B cell (primary cell): Measurements from ENCODE around the gene PCDHA9. TPM values are rescaled to one million over a fixed set of nuclear protein-coding genes. Genes with fewer than 3 reads are reported as not detected.

ENCODE experiments used
- ATAC-seq: fragments of 200-7000 bp; cut with Tn5 transposase; one replicate; pipeline ENCODE4 v1.10.0; 2021; ENCODE audit warnings: low read depth, mild to moderate bottlenecking, moderate number of reproducible peaks, moderate library complexity
- CTCF ChIA-PET: fragments of 350-600 bp; sonication (Branson Sonifier 250); formaldehyde crosslinking; loops from one replicate; lab custom pipeline; 2021; ENCODE audit warnings: antibody characterized with exemption, inconsistent platforms; lab: Charles Lee
- POLR2A ChIA-PET: fragments of 350-600 bp; sonication (Branson Sonifier 250); formaldehyde crosslinking; loops from one replicate; lab custom pipeline; 2021; ENCODE audit warnings: antibody characterized with exemption; lab: Charles Lee
- DNase-seq: peaks from one replicate; pipeline ENCODE4 v3.0.0; 2013
- H2AFZ ChIP-seq: 2 replicates; pipeline ENCODE4 v1.6.1; 2012; ENCODE audit warnings: mild to moderate bottlenecking, low read depth, low read length; ENCODE audit not compliant: insufficient read depth, poor library complexity, severe bottlenecking
- H3K27ac ChIP-seq, 2 donors: 1 replicate in 1 of 2; 2 replicates in 1 of 2; pipeline ENCODE4 v1.5.1; 2012 to 2013; ENCODE audit warnings: low read length in 2 of 2, mild to moderate bottlenecking in 2 of 2, moderate library complexity in 1 of 2
- H3K27me3 ChIP-seq, 4 experiments: fragments of 200-600 bp in 1 of 4; sonication (generic) in 1 of 4; replicated peaks in 1 of 4; 1 replicate in 2 of 4; 2 replicates in 2 of 4; pipeline versions ENCODE4 v1.6.1 to v1.7.0; 2013 to 2016; ENCODE audit warnings: low read length in 3 of 4, mild to moderate bottlenecking in 2 of 4, mixed read lengths in 1 of 4, moderate library complexity in 1 of 4; ENCODE audit not compliant: insufficient read depth in 4 of 4, control insufficient read depth in 3 of 4; ENCODE audit errors: control extremely low read depth in 1 of 4
- H3K36me3 ChIP-seq, 2 experiments: replicated peaks in 1 of 2; 1 replicate in 1 of 2; 2 replicates in 1 of 2; pipeline versions ENCODE4 v1.6.1 to v1.7.1; 2013; ENCODE audit warnings: low read length in 1 of 2; ENCODE audit not compliant: insufficient read depth in 2 of 2, control insufficient read depth in 1 of 2; ENCODE audit errors: control extremely low read depth in 1 of 2, extremely low read depth in 1 of 2
- H3K4me1 ChIP-seq, 2 donors: fragments of 200-600 bp in 1 of 2; sonication (generic) in 1 of 2; 1 replicate in 1 of 2; 2 replicates in 1 of 2; pipeline versions ENCODE4 v1.5.1 to v1.6.1; 2013 to 2017; ENCODE audit warnings: low read length in 2 of 2; ENCODE audit not compliant: control insufficient read depth in 2 of 2, insufficient read depth in 2 of 2
- H3K4me2 ChIP-seq: replicated peaks from 2 replicates; pipeline ENCODE3; 2012; ENCODE audit warnings: mild to moderate bottlenecking, low read depth, low read length; ENCODE audit not compliant: poor library complexity, severe bottlenecking
- H3K4me3 ChIP-seq, 5 experiments: fragments of 200-600 bp in 1 of 5; sonication (generic) in 1 of 5; 1 replicate in 3 of 5; 2 replicates in 2 of 5; pipeline versions ENCODE4 v1.5.1 to v1.7.0; 2011 to 2016; ENCODE audit warnings: low read length in 4 of 5, mild to moderate bottlenecking in 4 of 5, low read depth in 2 of 5, control low read depth in 1 of 5, moderate library complexity in 1 of 5; ENCODE audit not compliant: insufficient read depth in 1 of 5; ENCODE audit errors: control extremely low read depth in 1 of 5, extremely low read depth in 1 of 5
- H3K79me2 ChIP-seq: fragments of 200-600 bp; sonication (generic); one replicate; pipeline ENCODE4 v1.6.0; 2016; ENCODE audit warnings: low read length; ENCODE audit not compliant: control insufficient read depth, insufficient read depth
- H3K9ac ChIP-seq: fragments of 200-600 bp; sonication (generic); 2 replicates; pipeline ENCODE4 v1.6.1; 2017; ENCODE audit warnings: mild to moderate bottlenecking, low read length, moderate library complexity
- H3K9me3 ChIP-seq, 3 donors: one replicate each; pipeline versions ENCODE4 v1.6.1 to v1.7.1; 2013; ENCODE audit warnings: low read length in 2 of 3; ENCODE audit not compliant: control insufficient read depth in 2 of 3, insufficient read depth in 1 of 3; ENCODE audit errors: control extremely low read depth in 1 of 3
- H4K20me1 ChIP-seq: 2 replicates; pipeline ENCODE4 v1.6.0; 2012; ENCODE audit warnings: mild to moderate bottlenecking, low read length; ENCODE audit not compliant: insufficient read depth, control insufficient read depth, poor library complexity, severe bottlenecking
- H3K27ac Mint-ChIP-seq: one replicate; pipeline ENCODE4 v1.8.0; 2021; ENCODE audit warnings: mixed read lengths
- H3K27me3 Mint-ChIP-seq: one replicate; pipeline ENCODE4 v1.8.0; 2021; ENCODE audit warnings: mixed read lengths
- H3K4me1 Mint-ChIP-seq: one replicate; pipeline ENCODE4 v1.8.0; 2021; ENCODE audit warnings: mixed read lengths
- H3K4me3 Mint-ChIP-seq: one replicate; pipeline ENCODE4 v1.8.0; 2021; ENCODE audit warnings: mixed read lengths
- H3K9me3 Mint-ChIP-seq: one replicate; pipeline ENCODE4 v1.8.0; 2022; ENCODE audit warnings: mixed read lengths; ENCODE audit not compliant: insufficient read depth
- CTCF ChIP-seq: fragments of 200-600 bp; IDR thresholded peaks from one replicate; pipeline ENCODE4 v1.8.0; 2022; ENCODE audit warnings: antibody characterized with exemption, mild to moderate bottlenecking
- EZH2 ChIP-seq: IDR thresholded peaks from 2 replicates; pipeline ENCODE4 v1.6.1; 2012; ENCODE audit warnings: borderline replicate concordance, low read depth, mild to moderate bottlenecking, moderate library complexity, low read length; ENCODE audit not compliant: insufficient read depth, poor library complexity, severe bottlenecking
- WGBS: methylation state at CpG from one replicate; pipeline ENCODE4 v1.1.5; 2013; ENCODE audit warnings: missing lambda C conversion rate; ENCODE audit not compliant: insufficient coverage; 5-methylcytosine and 5-hydroxymethylcytosine counted together
- intact Hi-C: fragments of 100-400 bp; cut with micrococcal nuclease; formaldehyde crosslinking; loops from one replicate; pipeline ENCODE4 v1.10.0; 2022
- polyA plus RNA-seq: library from polyadenylated mRNA; depleted of rRNA; stranded (reverse); fragments of >200 nt; gene quantifications from 2 replicates; pipeline ENCODE4 v1.2.3, GENCODE V29; 2012
- total RNA-seq, 2 donors: library from RNA; stranded (reverse); fragments of 120-200 nt in 1 of 2; gene quantifications; 1 replicate in 1 of 2; 2 replicates in 1 of 2; pipeline versions ENCODE4 v1.2.3 to v1.2.4, GENCODE V29; 2013 to 2022

PCDHA9 gene
- total and polyA plus RNA-seq, 2 donors (not counting 1 experiment from before 2014, with no cell fraction given), result not detected

GRCh38 chr5:140823475-140823874, 24.7 kb upstream of the PCDHA9 start:
- Histone ChIP-seq H2AFZ (no peak overlapping the region), H3K79me2 (no peaks in the 10 kb centered on the region), H3K27ac (no peak overlapping the region), H3K36me3 (no peaks in the 10 kb centered on the region), H4K20me1 (no peaks in the 10 kb centered on the region), H3K4me2 (no peak overlapping the region), H3K9me3 (peaks cover 0 to 28% (median 2%) of the 10 kb centered on the region in 3 donors), H3K4me3 (no peak overlapping the region), H3K27me3 (peaks cover 0 to 8% (median 5%) of the 10 kb centered on the region in 4 experiments), H3K4me1 (no peaks in the 10 kb centered on the region), H3K9ac (no peak overlapping the region)
- H3K4me1 Mint-ChIP-seq, result no peaks in the 10 kb centered on the region
- DNase-seq, result no peak
- no peak for ATAC-seq
- H3K27me3 Mint-ChIP-seq, result peaks cover 10% of the 10 kb centered on the region
- 65% methylated on average over 38 of the region's 38 CpGs for WGBS
- TF ChIP-seq CTCF, result no peak
- no peak for TF ChIP-seq EZH2
- intact Hi-C loops, result no loop called here
- H3K4me3 Mint-ChIP-seq, result no peak overlapping the region
- peaks cover 2% of the 10 kb centered on the region for H3K9me3 Mint-ChIP-seq
- ChIA-PET CTCF (no interaction called here), POLR2A (no interaction called here)
- H3K27ac Mint-ChIP-seq, result no peak overlapping the region

GRCh38 chr5:140827704-140828361, 20.3 kb upstream of the PCDHA9 start, which contains the start of gene PCDHA6:
Gene PCDHA6 (plus strand): TSS chr5:140827960. CDS start chr5:140828092, 132 bp downstream.
- no peaks in the 10 kb centered on the region for H3K79me2 ChIP-seq
- H2AFZ ChIP-seq, result no peak within 1 kb of the TSS
- H3K9me3 ChIP-seq, result peaks cover 0 to 35% (median 2%) of the 10 kb centered on the region in 3 donors
- ChIA-PET CTCF (no interaction called here), POLR2A (no interaction called here)
- 38% methylated on average over 20 of the region's 27 CpGs for WGBS
- H4K20me1 ChIP-seq, result no peaks in the 10 kb centered on the region
- H3K27ac ChIP-seq, result no peak within 1 kb of the TSS
- intact Hi-C loops, result no loop called here
- Mint-ChIP-seq H3K27ac (no peak within 1 kb of the TSS), H3K4me1 (no peaks in the 10 kb centered on the region), H3K4me3 (no peak within 1 kb of the TSS), H3K9me3 (peaks cover 6% of the 10 kb centered on the region), H3K27me3 (peaks cover 22% of the 10 kb centered on the region)
- TF ChIP-seq EZH2 (no peak), CTCF (no peak)
- H3K27me3 ChIP-seq, result peaks cover 0 to 14% (median 6%) of the 10 kb centered on the region in 4 experiments
- no peaks in the 10 kb centered on the region for H3K36me3 ChIP-seq
- no peak within 1 kb of the TSS for H3K4me2 ChIP-seq
- DNase-seq, result no peak
- no peaks in the 10 kb centered on the region for H3K4me1 ChIP-seq
- H3K9ac ChIP-seq, result no peak within 1 kb of the TSS
- H3K4me3 ChIP-seq, result no peak within 1 kb of the TSS
- no peak for ATAC-seq
